K562 (cell line): Measurements from ENCODE around the gene CLDND2. TPM values are rescaled to one million over a fixed set of nuclear protein-coding genes. Genes with fewer than 3 reads are reported as not detected.

ENCODE experiments used
- ATAC-seq: fragments of 200-7000 bp; cut with Tn5 transposase; 3 replicates; pipeline ENCODE4 v1.9.1; 2020; ENCODE audit warnings: moderate library complexity
- BruUV-seq: library from RNA; stranded (reverse); fragments of 400-500 nt; replicated peaks from 2 replicates; lab custom pipeline; 2021; lab: Mats Ljungman, UMichigan
- CTCF ChIA-PET: fragments of 300-600 bp; formaldehyde crosslinking; extraction: SDS; loops from one replicate; lab custom pipeline; 2021; ENCODE audit warnings: low intra/inter-chr PET ratio; lab: Yijun Ruan, JAX
- POLR2A ChIA-PET: fragments of 300-600, 350-650 bp; sonication (Branson Sonifier 250); formaldehyde crosslinking; extraction: SDS; loops from one replicate; lab custom pipeline; 2021; ENCODE audit warnings: antibody characterized with exemption, inconsistent platforms; lab: Yijun Ruan, JAX
- DNase-seq, 4 experiments: peaks; one replicate each; pipeline versions ENCODE4 v3.0.0 to v3.0.0-alpha.2; 2011 to 2018; ENCODE audit warnings: low spot score in 3 of 4, mixed read lengths in 3 of 4; ENCODE audit errors: extremely low read depth in 1 of 4
- FAIRE-seq: peaks from 2 replicates; lab custom pipeline; 2011; peaks lifted over from hg19 to GRCh38; lab: Jason Lieb, UNC
- H2AFZ ChIP-seq: 2 replicates; pipeline ENCODE4 v1.6.0; 2011; ENCODE audit warnings: low read depth, low read length, control low read depth, inconsistent platforms
- H3K27ac ChIP-seq: fragments of 200-600 bp; 3 replicates; pipeline ENCODE4 v1.8.0; 2011; ENCODE audit warnings: low read depth, mild to moderate bottlenecking, control low read depth, inconsistent platforms, low read length, moderate library complexity, mixed read lengths; ENCODE audit errors: extremely low read depth
- H3K27me3 ChIP-seq, 2 experiments: fragments of 300-600 bp in 1 of 2; 2 replicates in 1 of 2; 3 replicates in 1 of 2; pipeline versions ENCODE4 v1.6.0 to v1.8.0; 2011; ENCODE audit warnings: inconsistent platforms in 2 of 2, low read length in 2 of 2, mild to moderate bottlenecking in 1 of 2, mixed read lengths in 1 of 2, moderate library complexity in 1 of 2; ENCODE audit not compliant: control insufficient read depth in 2 of 2, insufficient read depth in 2 of 2
- H3K36me3 ChIP-seq: fragments of 300-600 bp; 3 replicates; pipeline ENCODE4 v1.8.0; 2011; ENCODE audit warnings: mild to moderate bottlenecking, low read length, inconsistent platforms; ENCODE audit not compliant: control insufficient read depth, insufficient read depth
- H3K4me1 ChIP-seq, 2 experiments: fragments of 200-600 bp in 1 of 2; replicated peaks in 1 of 2; 2 replicates in 1 of 2; 3 replicates in 1 of 2; pipeline versions ENCODE4 v1.5.1 to v1.8.0; 2011; ENCODE audit warnings: inconsistent platforms in 2 of 2, low read length in 2 of 2, mild to moderate bottlenecking in 1 of 2, mixed read lengths in 1 of 2, moderate library complexity in 1 of 2; ENCODE audit not compliant: control insufficient read depth in 2 of 2, insufficient read depth in 2 of 2
- H3K4me2 ChIP-seq: 2 replicates; pipeline ENCODE4 v1.6.1; 2011; ENCODE audit warnings: low read length, control low read depth, inconsistent platforms, mixed read lengths; ENCODE audit not compliant: insufficient read depth
- H3K4me3 ChIP-seq: fragments of 200-600 bp; sonication (generic), shearing (Covaris generic); 2 replicates; pipeline ENCODE4 v1.5.1; 2016; ENCODE audit warnings: control low read depth, inconsistent platforms
- H3K79me2 ChIP-seq: fragments of 200-600 bp; 3 replicates; pipeline ENCODE4 v1.8.0; 2011; ENCODE audit warnings: low read length, inconsistent platforms; ENCODE audit not compliant: control insufficient read depth, insufficient read depth
- H3K9ac ChIP-seq, 2 experiments: 2 replicates each; pipeline versions ENCODE4 v1.6.0 to v1.6.1; 2011; ENCODE audit warnings: low read depth in 2 of 2, low read length in 2 of 2, control low read depth in 1 of 2, inconsistent platforms in 1 of 2, mild to moderate bottlenecking in 1 of 2, mixed read lengths in 1 of 2; ENCODE audit not compliant: insufficient read depth in 1 of 2
- H3K9me1 ChIP-seq: one replicate; pipeline ENCODE4 v1.6.0; 2011; ENCODE audit warnings: inconsistent platforms, mild to moderate bottlenecking, low read length, moderate library complexity; ENCODE audit not compliant: control insufficient read depth, insufficient read depth
- H3K9me3 ChIP-seq: replicated peaks from 2 replicates; pipeline ENCODE4 v1.5.1; 2011; ENCODE audit warnings: low read depth, low read length, inconsistent platforms; ENCODE audit not compliant: control insufficient read depth, insufficient read depth
- H4K20me1 ChIP-seq: replicated peaks from 2 replicates; pipeline ENCODE4 v1.6.1; 2011; ENCODE audit warnings: low read length, inconsistent platforms, mixed read lengths; ENCODE audit not compliant: control insufficient read depth, insufficient read depth
- CBX1 ChIP-seq: sonication (generic); IDR thresholded peaks from 2 replicates; pipeline ENCODE4 v1.6.1; 2016; ENCODE audit warnings: antibody characterized with exemption, low read depth, mild to moderate bottlenecking
- ESRRB ChIP-seq: fragments of 250-450 bp; sonication (Bioruptor Pico); IDR thresholded peaks from 2 replicates; pipeline ENCODE4 v1.5.0; 2020; ENCODE audit warnings: mild to moderate bottlenecking, moderate library complexity, borderline replicate concordance
- GABPA ChIP-seq: fragments of 200-800 bp; sonication (Bioruptor generic); conservative IDR thresholded peaks from 2 replicates; pipeline ENCODE4 v1.6.1; 2016; ENCODE audit warnings: low read depth, missing genetic modification characterization, missing compliant biosample characterization
- XRCC5 ChIP-seq: fragments of 200-400 bp; formaldehyde crosslinking; IDR thresholded peaks from 2 replicates; pipeline ENCODE4 v1.6.1; 2017; ENCODE audit warnings: low read depth, mild to moderate bottlenecking, low read length
- ZNF282 ChIP-seq: sonication (generic); formaldehyde crosslinking; IDR thresholded peaks from 2 replicates; pipeline ENCODE4 v1.8.1; 2023; ENCODE audit warnings: missing genetic modification reagents
- ZNF384 ChIP-seq: IDR thresholded peaks from 2 replicates; pipeline ENCODE4 v1.6.1; 2012; ENCODE audit warnings: low read depth, low read length, improper control_type of control experiment
- WGBS: fragments of 100-300 bp; shearing (Covaris generic); methylation state at CpG from one replicate; pipeline ENCODE4 v1.1.6; 2016; ENCODE audit warnings: low coverage, mixed read lengths; ENCODE audit not compliant: insufficient coverage; ENCODE audit errors: missing lambda C conversion rate; 5-methylcytosine and 5-hydroxymethylcytosine counted together
- in situ Hi-C: fragments of 300-500 bp; cut with MboI; formaldehyde crosslinking; loops from 4 replicates; pipeline ENCODE4 v1.15.0; 2018; ENCODE audit warnings: inconsistent platforms, mixed read lengths
- intact Hi-C: fragments of 100-400 bp; cut with micrococcal nuclease; formaldehyde crosslinking; loops from 2 replicates; pipeline ENCODE4 v1.14.2; 2022
- polyA plus RNA-seq, 8 experiments: library from polyadenylated mRNA; depleted of rRNA in 4 of 8; stranded (reverse) in 5 of 8; unstranded in 3 of 8; fragments of >200 nt; fragmentation: Nextera tagmentation in 2 of 8; fragmentation: Illumina TruSeq in 1 of 8; extraction: Ambion mirVana in 2 of 8; extraction: Trizol in 1 of 8; gene quantifications; 2 replicates each; pipeline versions ENCODE4 v1.2.1 to v1.2.3, GENCODE V29; 2011 to 2014; ENCODE audit warnings: inconsistent platforms in 1 of 8, missing spikeins in 1 of 8
- total RNA-seq, 7 experiments: library from RNA; depleted of rRNA in 6 of 7; stranded (reverse); fragments of >200 nt in 6 of 7; fragmentation: Illumina TruSeq in 2 of 7; extraction: Trizol in 2 of 7; gene quantifications; 2 replicates each; pipeline versions ENCODE4 v1.2.1 to v1.2.3, GENCODE V29; 2011 to 2021; ENCODE audit warnings: low replicate concordance in 1 of 7
- TF ChIP-seq, protein P1 (sequence below): sonication (generic); formaldehyde crosslinking; IDR thresholded peaks from 2 replicates; pipeline ENCODE4 v1.8.0; 2022; ENCODE audit warnings: mild to moderate bottlenecking, missing genetic modification reagents
- TF ChIP-seq, protein P2 (sequence below): sonication (generic); formaldehyde crosslinking; IDR thresholded peaks from 2 replicates; pipeline ENCODE4 v1.8.1; 2023; ENCODE audit warnings: mild to moderate bottlenecking, missing genetic modification reagents, moderate library complexity
- TF ChIP-seq, protein P3 (sequence below): fragments of 450-650 bp; IDR thresholded peaks from 2 replicates; pipeline ENCODE4 v1.6.1; 2016; ENCODE audit warnings: borderline replicate concordance

Gene CLDND2
- total and polyA plus RNA-seq, 9 of the 15 experiments (the other 6 are each of a cell fraction or from before 2014, with no cell fraction given) = 0.45 to 4.0 (median 1.2) TPM; not detected in 3

DNA sequence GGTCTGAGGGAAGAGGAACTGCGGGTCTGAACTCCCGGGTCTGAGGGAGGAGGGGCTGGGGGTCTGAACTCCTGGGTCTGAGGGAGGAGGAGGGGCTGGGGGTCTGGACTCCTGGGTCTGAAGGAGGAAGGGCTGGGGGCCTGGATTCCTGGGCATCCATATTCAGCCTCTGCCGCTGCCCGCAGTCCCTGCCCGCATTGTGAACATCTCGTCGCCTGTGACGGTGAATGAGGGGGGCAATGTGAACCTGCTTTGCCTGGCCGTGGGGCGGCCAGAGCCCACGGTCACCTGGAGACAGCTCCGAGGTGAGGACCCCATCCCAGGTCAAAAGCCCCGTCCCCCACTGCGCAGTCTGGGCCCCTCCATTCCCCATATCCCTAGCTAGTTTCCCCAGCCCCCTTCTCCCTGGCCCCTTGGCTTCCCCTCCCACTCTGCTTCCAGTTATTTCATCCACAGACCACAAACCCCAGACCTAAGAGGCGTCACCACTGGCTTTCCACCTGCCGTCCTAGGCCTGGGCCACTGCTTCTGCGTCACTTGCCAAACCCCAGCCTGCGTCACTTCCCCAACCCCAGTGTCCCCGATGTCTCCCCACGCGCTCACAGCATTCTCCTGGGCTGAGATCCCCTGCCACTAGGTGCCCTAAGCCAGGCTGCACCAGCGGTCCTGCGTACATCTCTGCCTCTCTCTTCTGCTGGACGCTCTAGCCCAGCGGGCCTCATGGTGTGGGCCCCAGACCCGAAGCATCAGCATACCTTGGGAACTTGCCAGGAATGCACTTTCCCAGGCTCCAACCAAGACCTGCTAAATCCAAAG, 43.4 kb downstream of the CLDND2 start (continued):
- TF ChIP-seq, protein P1, sequence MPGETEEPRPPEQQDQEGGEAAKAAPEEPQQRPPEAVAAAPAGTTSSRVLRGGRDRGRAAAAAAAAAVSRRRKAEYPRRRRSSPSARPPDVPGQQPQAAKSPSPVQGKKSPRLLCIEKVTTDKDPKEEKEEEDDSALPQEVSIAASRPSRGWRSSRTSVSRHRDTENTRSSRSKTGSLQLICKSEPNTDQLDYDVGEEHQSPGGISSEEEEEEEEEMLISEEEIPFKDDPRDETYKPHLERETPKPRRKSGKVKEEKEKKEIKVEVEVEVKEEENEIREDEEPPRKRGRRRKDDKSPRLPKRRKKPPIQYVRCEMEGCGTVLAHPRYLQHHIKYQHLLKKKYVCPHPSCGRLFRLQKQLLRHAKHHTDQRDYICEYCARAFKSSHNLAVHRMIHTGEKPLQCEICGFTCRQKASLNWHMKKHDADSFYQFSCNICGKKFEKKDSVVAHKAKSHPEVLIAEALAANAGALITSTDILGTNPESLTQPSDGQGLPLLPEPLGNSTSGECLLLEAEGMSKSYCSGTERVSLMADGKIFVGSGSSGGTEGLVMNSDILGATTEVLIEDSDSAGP = no peak
- no peak for TF ChIP-seq GABPA (tag)

DNA sequence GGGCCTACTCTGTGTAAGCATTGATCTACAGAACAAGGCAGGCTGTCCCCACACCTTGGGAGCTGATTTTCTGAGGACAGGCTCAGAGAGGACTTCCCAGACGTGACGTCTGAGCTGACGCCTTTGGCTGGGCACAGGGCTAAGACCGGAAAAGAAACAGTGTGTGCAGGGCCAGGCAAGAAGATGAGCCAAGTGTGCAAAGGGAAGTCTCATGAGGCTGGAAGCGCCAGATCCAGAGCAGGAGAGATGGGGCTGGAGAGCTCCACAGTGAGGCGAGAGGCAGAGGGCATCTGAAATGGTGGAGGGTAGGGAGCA, 44.7 kb downstream of the CLDND2 start:
- no peaks in the 10 kb centered on the region for H3K36me3 ChIP-seq
- H2AFZ ChIP-seq = no peak overlapping the region
- H3K9me1 ChIP-seq = no peaks in the 10 kb centered on the region
- intact Hi-C loops = no loop called here
- no peak overlapping the region for H3K27ac ChIP-seq
- peaks cover 29 to 59% of the 10 kb centered on the region in 2 experiments for H3K27me3 ChIP-seq
- ChIA-PET POLR2A (interaction anchor here (0.8 kb wide), 1 partner anchor 66 kb away, joined by 3 read pairs; the partner anchor contains the start of gene C19orf84), CTCF (no interaction called here)
- H3K4me3 ChIP-seq = no peak overlapping the region
- in situ Hi-C loops = no loop called here
- no peak overlapping the region for H3K9ac ChIP-seq
- FAIRE-seq = no peak
- TF ChIP-seq XRCC5 (no peak), ZNF384 (no peak), CBX1 (no peak), ZNF282 (CRISPR knock-in tag) (no peak), GABPA (tag) (no peak), ESRRB (no peak)
- TF ChIP-seq, protein P2, sequence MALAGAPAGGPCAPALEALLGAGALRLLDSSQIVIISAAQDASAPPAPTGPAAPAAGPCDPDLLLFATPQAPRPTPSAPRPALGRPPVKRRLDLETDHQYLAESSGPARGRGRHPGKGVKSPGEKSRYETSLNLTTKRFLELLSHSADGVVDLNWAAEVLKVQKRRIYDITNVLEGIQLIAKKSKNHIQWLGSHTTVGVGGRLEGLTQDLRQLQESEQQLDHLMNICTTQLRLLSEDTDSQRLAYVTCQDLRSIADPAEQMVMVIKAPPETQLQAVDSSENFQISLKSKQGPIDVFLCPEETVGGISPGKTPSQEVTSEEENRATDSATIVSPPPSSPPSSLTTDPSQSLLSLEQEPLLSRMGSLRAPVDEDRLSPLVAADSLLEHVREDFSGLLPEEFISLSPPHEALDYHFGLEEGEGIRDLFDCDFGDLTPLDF (CRISPR knock-in tag) = no peak
- TF ChIP-seq, protein P3, sequence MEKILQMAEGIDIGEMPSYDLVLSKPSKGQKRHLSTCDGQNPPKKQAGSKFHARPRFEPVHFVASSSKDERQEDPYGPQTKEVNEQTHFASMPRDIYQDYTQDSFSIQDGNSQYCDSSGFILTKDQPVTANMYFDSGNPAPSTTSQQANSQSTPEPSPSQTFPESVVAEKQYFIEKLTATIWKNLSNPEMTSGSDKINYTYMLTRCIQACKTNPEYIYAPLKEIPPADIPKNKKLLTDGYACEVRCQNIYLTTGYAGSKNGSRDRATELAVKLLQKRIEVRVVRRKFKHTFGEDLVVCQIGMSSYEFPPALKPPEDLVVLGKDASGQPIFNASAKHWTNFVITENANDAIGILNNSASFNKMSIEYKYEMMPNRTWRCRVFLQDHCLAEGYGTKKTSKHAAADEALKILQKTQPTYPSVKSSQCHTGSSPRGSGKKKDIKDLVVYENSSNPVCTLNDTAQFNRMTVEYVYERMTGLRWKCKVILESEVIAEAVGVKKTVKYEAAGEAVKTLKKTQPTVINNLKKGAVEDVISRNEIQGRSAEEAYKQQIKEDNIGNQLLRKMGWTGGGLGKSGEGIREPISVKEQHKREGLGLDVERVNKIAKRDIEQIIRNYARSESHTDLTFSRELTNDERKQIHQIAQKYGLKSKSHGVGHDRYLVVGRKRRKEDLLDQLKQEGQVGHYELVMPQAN = no peak
- TF ChIP-seq, all 486 proteins: peak for 0
- BruUV-seq = no TSS peak
- Histone ChIP-seq H4K20me1 (0 out of 2 replicates have a peak, but pooled peaks cover under 1% of the 10 kb centered on the region), H3K4me1 (peaks cover 4 to 40% of the 10 kb centered on the region in 2 experiments; a peak in 3 of 5 replicates), H3K79me2 (no peaks in the 10 kb centered on the region), H3K9me3 (no peaks in the 10 kb centered on the region; the same call in 1 of the 2 replicates), H3K4me2 (no peak overlapping the region)
- WGBS = 8% methylated on average over 6 of the region's 6 CpGs
- ATAC-seq = no peak
- DNase-seq = no peak
